GM23338 (cell line): ENCODE measurements around the gene GOSR1. TPM values are rescaled to one million over a fixed set of nuclear protein-coding genes. Genes with fewer than 3 reads are reported as not detected.

Experiments used
- ATAC-seq: fragments of 200-7000 bp; cut with Tn5 transposase; 3 replicates; pipeline ENCODE4 v1.9.1; 2020
- DNase-seq: peaks from one replicate; pipeline ENCODE4 v3.0.0-alpha.2; 2015; ENCODE audit warnings: low spot score
- H2AFZ ChIP-seq: fragments of 200-600 bp; sonication (generic); 2 replicates; pipeline ENCODE4 v1.8.0; 2016; ENCODE audit warnings: antibody characterized with exemption, mild to moderate bottlenecking, moderate library complexity
- H3F3A ChIP-seq: fragments of 200-600 bp; sonication (generic); replicated peaks from 2 replicates; pipeline ENCODE4 v1.8.0; 2017; ENCODE audit warnings: antibody characterized with exemption, mixed run types, low read depth
- H3K27ac ChIP-seq: fragments of 200-600 bp; sonication (generic); 2 replicates; pipeline ENCODE4 v1.6.1; 2016; ENCODE audit warnings: low read depth
- H3K27me3 ChIP-seq: fragments of 200-600 bp; sonication (generic); 2 replicates; pipeline ENCODE4 v1.8.0; 2016; ENCODE audit warnings: mild to moderate bottlenecking, mixed run types, moderate library complexity; ENCODE audit not compliant: insufficient read depth
- H3K36me3 ChIP-seq: fragments of 200-600 bp; sonication (generic); 2 replicates; pipeline ENCODE4 v1.8.0; 2016; ENCODE audit warnings: mild to moderate bottlenecking; ENCODE audit not compliant: insufficient read depth
- H3K4me1 ChIP-seq: fragments of 200-600 bp; sonication (generic); 2 replicates; pipeline ENCODE4 v1.8.0; 2016; ENCODE audit warnings: mild to moderate bottlenecking, moderate library complexity; ENCODE audit not compliant: insufficient read depth
- H3K4me2 ChIP-seq: fragments of 200-600 bp; sonication (generic); 2 replicates; pipeline ENCODE4 v1.7.1; 2017; ENCODE audit warnings: mixed run types
- H3K4me3 ChIP-seq: fragments of 200-600 bp; sonication (generic); 2 replicates; pipeline ENCODE4 v1.6.1; 2016; ENCODE audit warnings: mixed run types
- H3K79me2 ChIP-seq: fragments of 200-600 bp; sonication (generic); replicated peaks from 2 replicates; pipeline ENCODE4 v1.8.0; 2017; ENCODE audit warnings: mild to moderate bottlenecking; ENCODE audit not compliant: insufficient read depth
- H3K9me2 ChIP-seq: fragments of 200-600 bp; sonication (generic); 2 replicates; pipeline ENCODE4 v1.8.0; 2017; ENCODE audit not compliant: insufficient read depth
- H4K20me1 ChIP-seq: fragments of 200-600 bp; sonication (generic); replicated peaks from 2 replicates; pipeline ENCODE4 v1.8.0; 2017; ENCODE audit warnings: mild to moderate bottlenecking; ENCODE audit not compliant: insufficient read depth
- H3K27ac Mint-ChIP-seq: 2 replicates; pipeline ENCODE4 v1.8.0; 2020; ENCODE audit warnings: inconsistent platforms, mild to moderate bottlenecking, moderate library complexity, mixed read lengths
- H3K27me3 Mint-ChIP-seq: 3 replicates; pipeline ENCODE4 v1.8.0; 2022; ENCODE audit warnings: low read depth, mild to moderate bottlenecking, moderate library complexity, mixed read lengths, inconsistent platforms; ENCODE audit not compliant: insufficient read depth, poor library complexity
- H3K36me3 Mint-ChIP-seq: 3 replicates; pipeline ENCODE4 v1.8.0; 2021; ENCODE audit warnings: low read depth, mild to moderate bottlenecking, inconsistent platforms, moderate library complexity, mixed read lengths
- H3K4me1 Mint-ChIP-seq: 3 replicates; pipeline ENCODE4 v1.8.0; 2020; ENCODE audit warnings: mild to moderate bottlenecking, inconsistent platforms, mixed read lengths
- H3K4me3 Mint-ChIP-seq: 3 replicates; pipeline ENCODE4 v1.8.0; 2021; ENCODE audit warnings: moderate library complexity, mild to moderate bottlenecking, inconsistent platforms, mixed read lengths
- H3K9me3 Mint-ChIP-seq: 3 replicates; pipeline ENCODE4 v1.8.0; 2020; ENCODE audit warnings: moderate library complexity, mild to moderate bottlenecking, inconsistent platforms, mixed read lengths
- CREB1 ChIP-seq: fragments of 250-450 bp; sonication (Bioruptor Pico); IDR thresholded peaks from 2 replicates; pipeline ENCODE4 v1.5.0; 2020; ENCODE audit warnings: low read depth, mild to moderate bottlenecking, moderate library complexity
- CTCF ChIP-seq, 2 experiments: fragments of 200-600 bp in 1 of 2; sonication (generic) in 1 of 2; conservative IDR thresholded peaks; 2 replicates each; pipeline versions ENCODE4 v1.5.1 to v1.6.1; 2016 to 2017; ENCODE audit warnings: antibody characterized with exemption in 2 of 2, low read depth in 2 of 2, mild to moderate bottlenecking in 2 of 2, moderate library complexity in 1 of 2
- ETS1 ChIP-seq: IDR thresholded peaks from 2 replicates; pipeline ENCODE4 v1.6.1; 2016; ENCODE audit warnings: antibody characterized with exemption
- EZH2 ChIP-seq: fragments of 200-600 bp; sonication (generic); IDR thresholded peaks from one replicate; pipeline ENCODE4 v1.8.0; 2017; ENCODE audit warnings: antibody characterized with exemption, mild to moderate bottlenecking, low read depth; ENCODE audit not compliant: unreplicated experiment
- EZH2phosphoT487 ChIP-seq: fragments of 200-600 bp; sonication (generic); IDR thresholded peaks from one replicate; pipeline ENCODE4 v1.8.1; 2018; ENCODE audit warnings: antibody characterized with exemption; ENCODE audit not compliant: unreplicated experiment
- JUNB ChIP-seq: IDR thresholded peaks from one replicate; pipeline ENCODE4 v1.6.1; 2016; ENCODE audit warnings: antibody characterized with exemption; ENCODE audit not compliant: unreplicated experiment
- NANOG ChIP-seq: IDR thresholded peaks from 2 replicates; pipeline ENCODE4 v1.6.1; 2016; ENCODE audit warnings: antibody characterized with exemption, borderline replicate concordance
- POLR2AphosphoS5 ChIP-seq: IDR thresholded peaks from 2 replicates; pipeline ENCODE4 v1.6.1; 2016; ENCODE audit warnings: antibody characterized with exemption, low read depth
- REST ChIP-seq: IDR thresholded peaks from one replicate; pipeline ENCODE4 v1.6.1; 2018; ENCODE audit warnings: antibody characterized with exemption; ENCODE audit not compliant: unreplicated experiment
- STAT1 ChIP-seq: IDR thresholded peaks from one replicate; pipeline ENCODE4 v1.6.1; 2016; ENCODE audit warnings: antibody characterized with exemption; ENCODE audit not compliant: unreplicated experiment
- ZNF114 ChIP-seq: fragments of 250-450 bp; sonication (Bioruptor Pico); IDR thresholded peaks from 2 replicates; pipeline ENCODE4 v1.5.0; 2020; ENCODE audit warnings: mild to moderate bottlenecking, moderate library complexity
- ZNF331 ChIP-seq: fragments of 250-450 bp; sonication (Bioruptor Pico); IDR thresholded peaks from 2 replicates; pipeline ENCODE4 v1.5.0; 2020; ENCODE audit warnings: low read depth, mild to moderate bottlenecking, moderate library complexity
- ZNF462 ChIP-seq: fragments of 250-450 bp; sonication (Bioruptor Pico); IDR thresholded peaks from 2 replicates; pipeline ENCODE4 v1.5.0; 2020; ENCODE audit warnings: mild to moderate bottlenecking, moderate library complexity
- polyA plus RNA-seq: library from polyadenylated mRNA; unstranded; fragments of >200 nt; fragmentation: Nextera tagmentation; extraction: Ambion mirVana; gene quantifications from 2 replicates; pipeline ENCODE4 v1.2.1, GENCODE V29; 2016
- total RNA-seq: library from RNA; depleted of rRNA; stranded (reverse); fragments of >200 nt; shearing (Covaris generic); gene quantifications from 2 replicates; pipeline ENCODE4 v1.2.3, GENCODE V29; 2014

GOSR1 gene
- total and polyA plus RNA-seq, 2 experiments from 2014 or later, result 33.4 to 74.1 TPM

GRCh38 chr17:30517786-30518185 is 40.6 kb downstream of the GOSR1 start:
- H3K27me3 ChIP-seq, result no peaks in the 10 kb centered on the region
- H3K36me3 Mint-ChIP-seq, result peaks cover 48% of the 10 kb centered on the region
- no peak overlapping the region for H3K4me3 Mint-ChIP-seq

More at GRCh38 chr17:30517786-30518185, 40.6 kb downstream of the GOSR1 start:
- Histone ChIP-seq H3K4me1 (no peaks in the 10 kb centered on the region), H4K20me1 (no peaks in the 10 kb centered on the region; the same call in 1 of the 2 replicates), H3K36me3 (peaks cover 28% of the 10 kb centered on the region), H3K79me2 (no peaks in the 10 kb centered on the region), H3F3A (no peaks in the 10 kb centered on the region), H2AFZ (no peak overlapping the region), H3K9me2 (no peaks in the 10 kb centered on the region), H3K4me3 (no peak overlapping the region), H3K27ac (no peak overlapping the region), H3K4me2 (no peak overlapping the region)
- peaks cover 14% of the 10 kb centered on the region for H3K9me3 Mint-ChIP-seq
- no peak for ATAC-seq
- peaks cover 3% of the 10 kb centered on the region for H3K27me3 Mint-ChIP-seq
- TF ChIP-seq STAT1 (no peak), JUNB (no peak), ZNF114 (CRISPR knock-in tag) (no peak), CTCF (conservative IDR thresholded peaks at IDR 0.05; ENCODE audit: low read depth in 2 of 2) (no peak), ETS1 (no peak), NANOG (no peak), EZH2 (no peak), ZNF462 (CRISPR knock-in tag) (no peak), ZNF331 (CRISPR knock-in tag) (no peak), REST (no peak), POLR2AphosphoS5 (no peak), CREB1 (no peak), EZH2phosphoT487 (no peak)
- no peak overlapping the region for H3K27ac Mint-ChIP-seq
- DNase-seq, result no peak
- H3K4me1 Mint-ChIP-seq, result no peaks in the 10 kb centered on the region
